ENCODE measurements around the gene KRTAP25-1.

GRCh38 chr21:30249936-30250335, 39.4 kb downstream of the KRTAP25-1 start:
- TF ChIP-seq, protein P1, sequence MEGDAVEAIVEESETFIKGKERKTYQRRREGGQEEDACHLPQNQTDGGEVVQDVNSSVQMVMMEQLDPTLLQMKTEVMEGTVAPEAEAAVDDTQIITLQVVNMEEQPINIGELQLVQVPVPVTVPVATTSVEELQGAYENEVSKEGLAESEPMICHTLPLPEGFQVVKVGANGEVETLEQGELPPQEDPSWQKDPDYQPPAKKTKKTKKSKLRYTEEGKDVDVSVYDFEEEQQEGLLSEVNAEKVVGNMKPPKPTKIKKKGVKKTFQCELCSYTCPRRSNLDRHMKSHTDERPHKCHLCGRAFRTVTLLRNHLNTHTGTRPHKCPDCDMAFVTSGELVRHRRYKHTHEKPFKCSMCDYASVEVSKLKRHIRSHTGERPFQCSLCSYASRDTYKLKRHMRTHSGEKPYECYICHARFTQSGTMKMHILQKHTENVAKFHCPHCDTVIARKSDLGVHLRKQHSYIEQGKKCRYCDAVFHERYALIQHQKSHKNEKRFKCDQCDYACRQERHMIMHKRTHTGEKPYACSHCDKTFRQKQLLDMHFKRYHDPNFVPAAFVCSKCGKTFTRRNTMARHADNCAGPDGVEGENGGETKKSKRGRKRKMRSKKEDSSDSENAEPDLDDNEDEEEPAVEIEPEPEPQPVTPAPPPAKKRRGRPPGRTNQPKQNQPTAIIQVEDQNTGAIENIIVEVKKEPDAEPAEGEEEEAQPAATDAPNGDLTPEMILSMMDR (IDR thresholded peaks at IDR 0.05) = no peak
- TF ChIP-seq POLR2A (IDR thresholded peaks at IDR 0.05) = no peak
- TF ChIP-seq POLR2AphosphoS5 (IDR thresholded peaks at IDR 0.05) = no peak

Measured in gastroesophageal sphincter (tissue), 3 donors.